ENCODE measurements around the gene IL2RA. TPM values are rescaled to one million over a fixed set of nuclear protein-coding genes. Genes with fewer than 3 reads are reported as not detected.

The IL2RA gene
- total and polyA plus RNA-seq, 2 donors (not counting 3 experiments of a cell fraction or from before 2014, with no cell fraction given): not detected

DNA sequence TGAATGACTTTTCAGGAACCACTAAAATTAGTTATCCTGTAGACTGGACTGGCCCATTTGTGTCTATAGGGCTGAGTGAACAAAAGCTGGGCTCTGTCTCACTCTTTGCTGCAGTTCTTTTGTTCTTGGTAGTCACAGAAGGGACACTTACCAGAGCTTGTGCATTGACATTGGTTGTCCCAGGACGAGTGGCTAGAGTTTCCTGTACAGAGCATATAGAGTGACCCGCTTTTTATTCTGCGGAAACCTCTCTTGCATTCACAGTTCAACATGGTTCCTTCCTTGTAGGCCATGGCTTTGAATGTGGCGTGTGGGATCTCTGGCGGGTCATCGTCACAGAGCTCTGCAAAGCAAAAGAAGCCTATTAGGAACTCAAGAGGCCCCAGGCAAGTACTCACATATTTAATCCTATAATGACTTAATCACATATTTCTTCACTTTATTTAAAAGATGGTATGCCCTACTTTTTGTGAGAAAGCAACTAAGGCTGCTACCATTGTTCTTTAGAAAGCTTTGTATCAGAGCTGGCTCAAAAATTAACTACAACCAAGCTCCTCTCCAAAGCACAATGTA is 36.4 kb downstream of the IL2RA start:
- Histone ChIP-seq H3K27ac (ENCODE audit: insufficient read depth, low read depth, low read length) (no peak overlapping the region), H3K4me3 (replicated peaks in 1 of 3; ENCODE audit: insufficient read depth in 1 of 3, low read depth in 1 of 3, low read length in 3 of 3) (no peak overlapping the region), H3K79me2 (ENCODE audit: control insufficient read depth, insufficient read depth, low read length) (no peaks in the 10 kb centered on the region), H3K36me3 (ENCODE audit: control insufficient read depth in 2 of 2, extremely low read depth in 1 of 2, insufficient read depth in 2 of 2, low read length in 2 of 2) (no peaks in the 10 kb centered on the region), H2AFZ (ENCODE audit: low read depth, low read length) (no peak overlapping the region), H3K27me3 (ENCODE audit: control insufficient read depth in 2 of 2, insufficient read depth in 2 of 2, low read length in 2 of 2) (no peaks in the 10 kb centered on the region), H3K4me2 (ENCODE audit: insufficient read depth, low read length) (no peak overlapping the region), H3K9me3 (replicated peaks; ENCODE audit: control insufficient read depth, insufficient read depth, low read length) (no peaks in the 10 kb centered on the region), H3K9ac (replicated peaks; ENCODE audit: extremely low read depth, insufficient read depth, low read length) (no peak overlapping the region), H4K20me1 (replicated peaks; ENCODE audit: control insufficient read depth, extremely low read depth, insufficient read depth, low read length) (no peaks in the 10 kb centered on the region), H3K4me1 (ENCODE audit: control insufficient read depth, extremely low read depth, insufficient read depth, low read length) (no peaks in the 10 kb centered on the region), H3K9me1 (replicated peaks; ENCODE audit: control insufficient read depth, extremely low read depth, insufficient read depth, low read length) (no peaks in the 10 kb centered on the region)
- intact Hi-C loops (cut with micrococcal nuclease): no loop called here
- ChIA-PET CTCF (interaction anchor here (1.6 kb wide), 1 partner anchor 12 kb away, joined by 5 read pairs; no protein-coding TSS in a partner anchor), POLR2A (no interaction called here)
- no TSS peak for BruUV-seq (replicated peaks)
- FAIRE-seq (no peak), DNase-seq (ENCODE audit: low read depth, low spot score) (no peak)
- TF ChIP-seq MYC (IDR thresholded peaks at IDR 0.05; ENCODE audit: low read depth, low read length) (no peak), POLR2A (IDR thresholded peaks at IDR 0.05; ENCODE audit: low read depth, low read length) (no peak), JUN (IDR thresholded peaks at IDR 0.05; ENCODE audit: borderline replicate concordance, insufficient read depth, insufficient read length, low read depth) (no peak), GATA2 (IDR thresholded peaks at IDR 0.05; ENCODE audit: insufficient read depth, insufficient read length, low read depth, low read length) (no peak)
- dilution Hi-C loops (cut with MboI; ENCODE audit: extremely low pct_ligation_motif_present, low sequenced_read_pairs): no loop called here

DNA sequence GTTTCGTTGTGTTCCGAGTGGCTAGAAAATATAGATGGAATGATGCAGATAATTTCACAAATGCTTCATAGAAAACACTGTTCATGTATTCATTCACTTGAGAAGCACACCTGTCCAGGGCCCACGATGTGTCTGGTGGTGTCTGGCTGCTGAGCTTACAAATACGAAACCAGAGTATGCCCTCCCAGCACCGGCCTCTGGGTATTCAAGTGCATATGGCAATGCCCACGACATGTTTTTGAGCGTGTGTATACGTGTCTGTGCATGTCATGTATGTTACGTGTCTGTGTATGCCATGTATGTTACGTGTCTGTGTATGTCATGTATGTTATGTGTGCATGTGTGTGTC is 37.9 kb downstream of the IL2RA start:
- ChIA-PET POLR2A (no interaction called here), CTCF (no interaction called here)
- Histone ChIP-seq H2AFZ (ENCODE audit: low read depth, low read length) (no peak overlapping the region), H3K27me3 (ENCODE audit: control insufficient read depth in 2 of 2, insufficient read depth in 2 of 2, low read length in 2 of 2) (peaks cover 0 to 2% of the 10 kb centered on the region in 2 experiments), H3K4me3 (replicated peaks in 1 of 3; ENCODE audit: insufficient read depth in 1 of 3, low read depth in 1 of 3, low read length in 3 of 3) (no peak overlapping the region), H3K9me3 (replicated peaks; ENCODE audit: control insufficient read depth, insufficient read depth, low read length) (no peaks in the 10 kb centered on the region), H3K4me1 (ENCODE audit: control insufficient read depth, extremely low read depth, insufficient read depth, low read length) (no peaks in the 10 kb centered on the region), H3K36me3 (ENCODE audit: control insufficient read depth in 2 of 2, extremely low read depth in 1 of 2, insufficient read depth in 2 of 2, low read length in 2 of 2) (no peaks in the 10 kb centered on the region), H3K4me2 (ENCODE audit: insufficient read depth, low read length) (no peak overlapping the region), H3K79me2 (ENCODE audit: control insufficient read depth, insufficient read depth, low read length) (no peaks in the 10 kb centered on the region), H3K27ac (ENCODE audit: insufficient read depth, low read depth, low read length) (no peak overlapping the region), H3K9ac (replicated peaks; ENCODE audit: extremely low read depth, insufficient read depth, low read length) (no peak overlapping the region), H3K9me1 (replicated peaks; ENCODE audit: control insufficient read depth, extremely low read depth, insufficient read depth, low read length) (no peaks in the 10 kb centered on the region), H4K20me1 (replicated peaks; ENCODE audit: control insufficient read depth, extremely low read depth, insufficient read depth, low read length) (no peaks in the 10 kb centered on the region)
- intact Hi-C loops (cut with micrococcal nuclease): no loop called here
- no TSS peak for BruUV-seq (replicated peaks)
- TF ChIP-seq JUN (IDR thresholded peaks at IDR 0.05; ENCODE audit: borderline replicate concordance, insufficient read depth, insufficient read length, low read depth) (no peak), EZH2 (IDR thresholded peaks at IDR 0.05; ENCODE audit: borderline replicate concordance, low read depth, low read length, severe bottlenecking) (no peak), POLR2A (IDR thresholded peaks at IDR 0.05; ENCODE audit: low read depth, low read length) (no peak), GATA2 (IDR thresholded peaks at IDR 0.05; ENCODE audit: insufficient read depth, insufficient read length, low read depth, low read length) (no peak), POLR2AphosphoS5 (IDR thresholded peaks at IDR 0.05; ENCODE audit: insufficient read depth, low read depth, low read length) (no peak), MYC (IDR thresholded peaks at IDR 0.05; ENCODE audit: low read depth, low read length) (no peak), CTCF (IDR thresholded peaks at IDR 0.05; ENCODE audit: extremely low read depth in 1 of 2, insufficient read depth in 1 of 2, low read depth in 1 of 2, low read length in 2 of 2) (no peak), FOS (IDR thresholded peaks at IDR 0.05; ENCODE audit: borderline replicate concordance, insufficient read depth, low read length) (no peak)
- TF ChIP-seq, protein P1, sequence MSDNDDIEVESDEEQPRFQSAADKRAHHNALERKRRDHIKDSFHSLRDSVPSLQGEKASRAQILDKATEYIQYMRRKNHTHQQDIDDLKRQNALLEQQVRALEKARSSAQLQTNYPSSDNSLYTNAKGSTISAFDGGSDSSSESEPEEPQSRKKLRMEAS (IDR thresholded peaks at IDR 0.05; ENCODE audit: insufficient read depth, insufficient read length): no peak
- no peak for DNase-seq (ENCODE audit: low read depth, low spot score)
- FAIRE-seq: no peak
- dilution Hi-C loops (cut with MboI; ENCODE audit: extremely low pct_ligation_motif_present, low sequenced_read_pairs): no loop called here

Measured in endothelial cell of umbilical vein (primary cell).